DMS114 treated with DMSO at 0.1 percent for 48 hours (cell line): ENCODE measurements around the gene KLHL18.
"Not testable (repeated sequence)": the region's sequence is repeated elsewhere in the genome, so short reads cannot be mapped to it uniquely, and the experiment has no call there.

Experiments used
- DNase-seq: peaks from one replicate; lab custom pipeline; 2025; ENCODE audit not compliant: unreplicated experiment; lab: John Stamatoyannopoulos, UW

Gene KLHL18

DNA sequence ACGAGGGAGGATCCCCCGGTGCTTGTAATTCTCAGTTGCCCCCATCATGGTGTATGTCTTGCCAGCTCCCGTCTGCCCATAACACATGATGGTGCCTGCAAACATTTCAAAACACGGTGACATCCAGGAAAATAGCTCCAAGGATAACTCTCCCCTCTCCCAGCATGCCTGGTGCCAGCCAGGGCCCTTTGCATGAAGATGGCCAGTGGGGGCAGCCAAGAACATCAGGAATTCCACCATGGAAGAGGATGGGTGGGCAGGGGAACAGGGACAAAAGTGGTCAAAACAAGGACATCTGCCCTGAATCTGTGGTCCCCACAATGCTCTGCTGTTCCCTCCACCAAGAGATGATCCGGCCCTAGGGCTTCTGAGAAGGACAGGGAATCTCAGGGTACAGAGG, 9.2 kb upstream of the KLHL18 start:
- no peak for DNase-seq

- DNase-seq: no peak
Measured at GRCh38 chr3:47274652-47275051, 8.1 kb upstream of the KLHL18 start.

GRCh38 chr3:47276558-47276957, 6.2 kb upstream of the KLHL18 start:
- no peak for DNase-seq

- no peak for DNase-seq
Measured at GRCh38 chr3:47280519-47280918, 2.2 kb upstream of the KLHL18 start.

- DNase-seq: no peak
Measured at GRCh38 chr3:47283193-47283537, 421 bp downstream of the KLHL18 start.

DNA sequence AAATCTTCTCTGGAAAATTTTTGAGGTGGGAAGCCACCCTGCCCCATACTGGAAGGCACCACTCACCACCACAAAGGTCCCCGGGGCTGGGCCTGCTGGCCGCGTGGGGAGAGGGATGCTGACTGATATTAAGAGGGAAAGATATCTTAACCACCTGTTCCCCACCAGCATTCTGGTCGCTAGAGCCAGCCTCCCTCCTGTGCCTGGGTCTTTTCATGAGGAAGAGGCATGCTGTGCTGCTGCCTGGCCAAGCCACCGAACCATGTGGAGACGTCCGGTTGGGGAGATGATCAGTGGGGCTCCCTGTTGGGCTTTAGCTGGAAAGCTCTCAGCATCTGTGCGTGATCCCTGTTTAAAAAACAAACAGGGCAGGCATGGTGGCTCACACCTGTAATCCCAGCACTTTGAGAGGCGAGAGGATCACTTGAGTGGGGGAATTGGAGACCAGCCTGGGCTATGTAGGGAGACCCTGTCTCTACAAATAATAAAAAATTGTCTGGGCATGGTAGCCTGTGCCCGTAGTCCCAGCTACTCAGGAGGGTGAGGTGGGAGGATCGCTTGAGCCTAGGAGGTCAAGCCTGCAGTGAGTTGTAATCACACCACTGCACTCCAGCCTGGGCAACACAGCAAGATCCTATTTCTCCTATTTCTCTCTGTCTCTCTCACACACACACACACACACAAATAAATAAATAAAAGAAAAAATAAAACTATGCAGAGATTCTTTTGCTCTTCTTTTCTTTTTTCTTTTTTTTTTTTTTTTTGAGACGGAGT, 1.0 kb downstream of the KLHL18 start:
- no peak for DNase-seq

DNA sequence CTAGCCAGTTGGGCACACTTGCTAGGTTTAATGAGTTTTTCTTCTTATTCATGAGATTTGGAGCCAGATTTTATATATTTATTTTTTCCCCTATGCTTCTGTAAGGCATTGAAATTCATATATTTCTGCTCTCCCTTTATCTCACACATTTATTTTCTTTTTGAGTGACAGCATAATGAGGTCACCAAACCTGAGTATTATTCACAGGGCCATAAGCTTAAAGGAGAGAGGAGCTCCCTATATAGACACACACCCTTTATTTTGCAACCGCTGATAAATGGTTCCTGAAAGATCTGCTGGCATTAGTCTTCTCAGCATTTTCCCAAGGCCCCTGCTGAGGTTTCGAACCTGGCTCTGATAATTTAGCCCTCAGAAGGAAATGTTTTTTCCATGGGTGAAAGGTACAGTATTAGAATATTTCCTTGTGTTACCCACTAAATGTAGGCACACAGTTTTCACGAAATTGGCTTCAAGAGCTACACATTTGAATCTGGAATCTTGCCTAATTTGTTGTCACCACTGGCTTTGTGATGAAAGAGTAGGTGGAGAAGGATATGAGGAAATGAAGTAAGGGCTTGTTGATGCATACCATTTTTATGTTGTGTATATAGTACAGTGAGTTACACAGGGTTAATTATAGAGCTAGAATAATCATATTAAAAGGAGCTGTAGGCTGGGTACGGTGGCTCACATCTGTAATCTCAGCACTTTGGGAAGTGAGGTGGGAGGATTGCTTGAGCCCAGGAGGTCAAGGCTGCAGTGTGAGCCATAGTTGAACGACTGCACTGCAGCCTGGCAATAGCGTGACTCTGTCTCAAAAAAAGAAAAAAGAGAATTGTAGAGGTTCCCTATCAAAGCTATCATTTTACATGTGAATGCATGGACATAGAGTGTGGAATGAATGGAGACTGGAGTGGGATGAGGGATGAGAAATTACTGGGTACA, 6.5 kb downstream of the KLHL18 start:
- DNase-seq: no peak

- DNase-seq: no peak
Measured at GRCh38 chr3:47291158-47291753, 8.5 kb downstream of the KLHL18 start.

GRCh38 chr3:47291754-47292420, 9.1 kb downstream of the KLHL18 start:
- not testable (repeated sequence) for DNase-seq

- DNase-seq: no peak
Measured at GRCh38 chr3:47293822-47294221, 11.1 kb downstream of the KLHL18 start.

GRCh38 chr3:47294392-47294791, 11.6 kb downstream of the KLHL18 start:
- DNase-seq: no peak

DNA sequence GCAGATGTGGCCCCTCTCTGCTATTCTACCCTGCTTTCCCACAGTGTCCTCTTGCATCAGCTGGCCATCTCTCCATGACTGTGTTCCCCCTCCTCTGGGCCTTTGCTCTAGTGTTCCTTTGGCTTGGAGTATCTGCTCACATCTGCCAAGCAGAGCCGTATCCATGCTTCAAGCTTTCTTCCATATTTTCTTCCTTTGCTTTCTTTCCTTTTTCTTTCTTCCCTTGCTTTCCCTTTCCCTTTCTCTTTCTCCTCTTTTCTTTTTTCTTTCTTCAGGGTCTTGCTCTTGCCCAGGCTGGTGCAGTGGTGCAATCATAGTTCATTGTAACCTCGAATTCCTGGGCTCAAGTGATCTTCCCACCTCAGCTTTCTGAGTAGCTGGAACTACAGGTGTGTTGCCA, 12.6 kb downstream of the KLHL18 start:
- DNase-seq: no peak

DNA sequence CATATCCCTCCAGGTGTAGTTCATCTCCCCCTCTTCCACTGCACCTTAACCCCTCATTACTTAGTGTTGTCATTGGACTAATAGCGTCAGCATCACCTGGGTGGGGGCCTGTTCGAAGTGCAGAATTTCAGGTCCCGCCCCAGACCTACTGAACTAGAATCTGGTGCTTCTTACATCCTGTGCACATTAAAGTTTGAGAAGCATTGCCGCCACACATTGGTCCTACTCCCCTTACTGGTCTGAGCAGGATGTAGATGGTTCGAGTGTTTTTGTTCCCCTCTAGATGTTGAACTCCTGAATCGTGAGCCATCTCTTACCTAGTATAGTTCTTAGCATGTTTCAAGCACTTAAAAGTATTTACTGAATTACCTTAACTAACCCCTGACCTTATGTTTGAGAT, 13.2 kb downstream of the KLHL18 start:
- DNase-seq: no peak

DNA sequence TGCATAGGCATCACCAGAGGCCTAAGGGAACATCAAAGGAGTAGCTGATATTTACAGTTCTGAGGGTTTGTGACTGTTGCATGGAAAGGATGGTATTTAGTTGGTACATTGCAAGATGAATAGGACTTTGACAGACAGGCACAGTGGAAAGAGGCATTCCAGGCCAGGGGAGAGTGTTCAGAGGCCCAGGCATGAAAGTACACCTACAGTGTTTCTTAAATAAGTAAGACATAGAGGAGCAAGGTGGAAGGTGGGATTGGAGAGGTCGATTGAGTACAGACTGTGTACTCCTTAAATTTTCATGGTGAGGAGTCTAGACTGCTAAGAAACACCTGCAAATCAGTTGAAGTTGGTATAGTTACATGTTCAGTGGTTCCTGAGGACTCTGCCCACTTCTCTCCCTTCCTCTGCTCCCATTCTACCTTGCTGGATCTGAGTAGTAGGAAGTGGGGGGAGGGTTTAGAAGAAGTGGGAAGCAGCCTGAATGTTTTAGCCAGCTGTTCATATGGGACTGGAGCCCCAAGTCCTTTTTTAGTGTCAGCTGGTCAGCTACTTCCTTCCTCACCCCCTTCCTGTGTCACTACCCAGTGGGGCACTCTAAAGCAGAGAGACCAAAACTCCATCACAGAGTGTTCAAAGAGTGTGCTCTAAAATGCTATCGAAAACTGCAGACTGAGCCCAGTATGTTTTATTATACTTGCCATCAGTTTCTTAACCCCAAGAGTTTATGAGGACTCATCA, 14.0 kb downstream of the KLHL18 start:
- DNase-seq: no peak

GRCh38 chr3:47298439-47298838, 15.7 kb downstream of the KLHL18 start:
- no peak for DNase-seq

- DNase-seq: no peak
Measured at GRCh38 chr3:47299381-47300318, 16.9 kb downstream of the KLHL18 start.

- DNase-seq: no peak
Measured at GRCh38 chr3:47301456-47301855, 18.7 kb downstream of the KLHL18 start.

DNA sequence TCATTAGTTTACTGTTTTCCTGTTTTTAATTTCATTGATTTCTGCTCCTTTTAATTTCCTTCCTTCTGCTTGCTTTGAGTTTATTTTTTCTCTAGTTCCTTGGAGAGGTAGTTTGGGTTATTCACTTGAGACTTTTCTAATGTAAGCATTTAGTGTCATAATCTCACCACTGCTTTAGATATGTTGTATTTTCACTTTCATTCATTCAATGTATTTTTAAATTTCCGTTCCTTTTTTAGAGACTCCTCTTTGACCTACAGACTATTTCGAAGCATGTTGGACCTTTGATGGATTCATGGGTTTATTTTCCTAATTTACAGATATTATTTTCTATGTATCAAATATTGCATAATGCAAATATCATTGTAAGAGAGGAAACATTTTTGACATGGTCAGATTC, 23.3 kb downstream of the KLHL18 start:
- no peak for DNase-seq

GRCh38 chr3:47309231-47309630, 26.5 kb downstream of the KLHL18 start:
- DNase-seq: not testable (repeated sequence)

GRCh38 chr3:47310391-47310790, 27.6 kb downstream of the KLHL18 start:
- no peak for DNase-seq
